Umbilical cord (tissue), 2 donors: ENCODE measurements around the gene SLC50A1. TPM values are rescaled to one million over a fixed set of nuclear protein-coding genes. Genes with fewer than 3 reads are reported as not detected.
"Not testable (repeated sequence)": the region's sequence is repeated elsewhere in the genome, so short reads cannot be mapped to it uniquely, and the experiment has no call there.

ENCODE experiments used
- DNase-seq: peaks from one replicate; pipeline ENCODE4 v3.0.0-alpha.2; 2015; ENCODE audit warnings: low spot score
- total RNA-seq: library from RNA; depleted of rRNA; stranded (reverse); fragments of >200 nt; gene quantifications from one replicate; pipeline ENCODE4 v1.2.3, GENCODE V29; 2014; ENCODE audit warnings: low replicate concordance; ENCODE audit not compliant: insufficient read depth

Gene SLC50A1
- total RNA-seq, 1 donor from 2014 or later = 22.9 TPM

GRCh38 chr1:155134322-155134721 lies 1.3 kb upstream of the SLC50A1 start:
- DNase-seq = no peak

GRCh38 chr1:155134880-155135414 lies 705 bp upstream of the SLC50A1 start:
- peak; percentile 95 for DNase-seq

- DNase-seq = no peak
Observed at GRCh38 chr1:155136748-155137147, 1.1 kb downstream of the SLC50A1 start.

GRCh38 chr1:155137154-155137949 lies 1.7 kb downstream of the SLC50A1 start:
- DNase-seq = no peak

GRCh38 chr1:155139895-155140629 lies 4.4 kb downstream of the SLC50A1 start, which contains the start of gene DPM3:
Gene DPM3 (minus strand): TSS chr1:155140531. CDS start chr1:155140240, 291 bp downstream.
- DNase-seq = peak; percentile 90

GRCh38 chr1:155140630-155140953 lies 4.9 kb downstream of the SLC50A1 start:
- no peak for DNase-seq

GRCh38 chr1:155141749-155142148 lies 6.1 kb downstream of the SLC50A1 start:
- no peak for DNase-seq

- no peak for DNase-seq
Observed at GRCh38 chr1:155145491-155145890, 9.8 kb downstream of the SLC50A1 start.

GRCh38 chr1:155155996-155156643 lies 20.5 kb downstream of the SLC50A1 start:
- not testable (repeated sequence) for DNase-seq

- no peak for DNase-seq
Observed at GRCh38 chr1:155158991-155159390, 23.3 kb downstream of the SLC50A1 start.

- DNase-seq = no peak
Observed at GRCh38 chr1:155160128-155160527, 24.5 kb downstream of the SLC50A1 start.

- not testable (repeated sequence) for DNase-seq
Observed at GRCh38 chr1:155162631-155163030, 27.0 kb downstream of the SLC50A1 start.

GRCh38 chr1:155163785-155164184 lies 28.1 kb downstream of the SLC50A1 start:
- not testable (repeated sequence) for DNase-seq

- not testable (repeated sequence) for DNase-seq
Observed at GRCh38 chr1:155164625-155165024, 29.0 kb downstream of the SLC50A1 start.

- no peak for DNase-seq
Observed at GRCh38 chr1:155166051-155166470, 30.4 kb downstream of the SLC50A1 start.

- peak; percentile 38 for DNase-seq
Observed at GRCh38 chr1:155166471-155167165, 31.0 kb downstream of the SLC50A1 start.

GRCh38 chr1:155167166-155168104 lies 31.8 kb downstream of the SLC50A1 start:
- peak; percentile 85 for DNase-seq

- DNase-seq = not testable (repeated sequence)
Observed at GRCh38 chr1:155168105-155168445, 32.4 kb downstream of the SLC50A1 start.

GRCh38 chr1:155168456-155169210 lies 33.0 kb downstream of the SLC50A1 start:
- no peak for DNase-seq

GRCh38 chr1:155169541-155169940 lies 33.9 kb downstream of the SLC50A1 start:
- no peak for DNase-seq
